Measurements from ENCODE around the gene RBM39. TPM values are rescaled to one million over a fixed set of nuclear protein-coding genes. Genes with fewer than 3 reads are reported as not detected.

Gene RBM39
- total and polyA plus RNA-seq, 2 of the 13 experiments (the other 11 are each of a cell fraction or from before 2014, with no cell fraction given), result 788 to 920 TPM

- TF ChIP-seq ZNF597 (CRISPR knock-in tag; IDR thresholded peaks at IDR 0.05) (0 out of 2 replicates have a peak, but pooled peaks have one; percentile 30), ZNF414 (CRISPR knock-in tag; IDR thresholded peaks at IDR 0.05) (0 out of 2 replicates have a peak, but pooled peaks have one; percentile 56), ZNF318 (CRISPR knock-in tag; IDR thresholded peaks at IDR 0.05) (0 out of 2 replicates have a peak, but pooled peaks have one; percentile 74), ZNF572 (CRISPR knock-in tag; IDR thresholded peaks at IDR 0.05) (peak; percentile 54; the same call in 1 of the 2 replicates), PLSCR1 (CRISPR knock-in tag; IDR thresholded peaks at IDR 0.05; ENCODE audit: borderline replicate concordance) (0 out of 2 replicates have a peak, but pooled peaks have one; percentile 52), ZNF558 (CRISPR knock-in tag; IDR thresholded peaks at IDR 0.05; ENCODE audit: borderline replicate concordance) (0 out of 2 replicates have a peak, but pooled peaks have one; percentile 42), RAD21 (CRISPR knock-in tag; IDR thresholded peaks at IDR 0.05) (0 out of 2 replicates have a peak, but pooled peaks have one; percentile 12), TOPORS (CRISPR knock-in tag; IDR thresholded peaks at IDR 0.05) (0 out of 2 replicates have a peak, but pooled peaks have one; percentile 65), FLYWCH1 (CRISPR knock-in tag; IDR thresholded peaks at IDR 0.05) (peak; percentile 64; the same call in 1 of the 2 replicates), ZNF253 (CRISPR knock-in tag; IDR thresholded peaks at IDR 0.05; ENCODE audit: borderline replicate concordance) (0 out of 2 replicates have a peak, but pooled peaks have one; percentile 42), POGZ (CRISPR knock-in tag; IDR thresholded peaks at IDR 0.05) (0 out of 2 replicates have a peak, but pooled peaks have one; percentile 23), POLR2A (IDR thresholded peaks at IDR 0.05; ENCODE audit: insufficient read depth in 1 of 2, low read depth in 2 of 2, low read length in 2 of 2) (peak in 1 of 2 experiments; percentile 22; a peak in 1 of 4 replicates), CSRNP1 (CRISPR knock-in tag; IDR thresholded peaks at IDR 0.05) (peak; percentile 29; the same call in 1 of the 2 replicates)
These were observed 18.3 kb downstream of the RBM39 start (continued) for GRCh38 chr20:35723652-35724320.
